IMR-90 (cell line): ENCODE measurements around the gene CTSV. TPM values are rescaled to one million over a fixed set of nuclear protein-coding genes. Genes with fewer than 3 reads are reported as not detected.
"Not testable (repeated sequence)": the region's sequence is repeated elsewhere in the genome, so short reads cannot be mapped to it uniquely, and the experiment has no call there.

Experiments
- ATAC-seq: fragments of 200-7000 bp; cut with Tn5 transposase; 2 replicates; pipeline ENCODE4 v1.9.1; 2020; ENCODE audit warnings: low read depth, mild to moderate bottlenecking, moderate library complexity
- BruUV-seq: library from RNA; stranded (reverse); fragments of 400-500 nt; replicated peaks from 2 replicates; lab custom pipeline; 2021; lab: Mats Ljungman, UMichigan
- CTCF ChIA-PET: fragments of 300-600 bp; formaldehyde crosslinking; extraction: SDS; loops from one replicate; lab custom pipeline; 2021; ENCODE audit warnings: antibody characterized with exemption; lab: Yijun Ruan, JAX
- POLR2A ChIA-PET: fragments of 300-600 bp; sonication (Branson Sonifier 250); formaldehyde crosslinking; loops from one replicate; lab custom pipeline; 2022; ENCODE audit warnings: antibody characterized with exemption; ENCODE audit not compliant: unreplicated experiment; lab: Charles Lee
- DNase-seq: peaks from one replicate; pipeline ENCODE4 v3.0.0; 2013
- H2AFZ ChIP-seq: replicated peaks from 2 replicates; pipeline ENCODE3; 2013; ENCODE audit warnings: low read length, mild to moderate bottlenecking; ENCODE audit not compliant: poor library complexity
- H2AK5ac ChIP-seq: 2 replicates; pipeline ENCODE4 v1.6.1; 2013; ENCODE audit warnings: low read depth, low read length, inconsistent platforms
- H2AK9ac ChIP-seq: replicated peaks from 2 replicates; pipeline ENCODE3; 2013; ENCODE audit warnings: mild to moderate bottlenecking, low read depth, low read length, moderate library complexity; ENCODE audit not compliant: poor library complexity
- H2BK120ac ChIP-seq: 2 replicates; pipeline ENCODE4 v1.6.1; 2013; ENCODE audit warnings: low read depth, low read length, inconsistent platforms
- H2BK15ac ChIP-seq: 3 replicates; pipeline ENCODE4 v1.6.1; 2013; ENCODE audit warnings: low read depth, low read length, inconsistent platforms
- H2BK20ac ChIP-seq: 2 replicates; pipeline ENCODE4 v1.6.1; 2013; ENCODE audit warnings: low read depth, mild to moderate bottlenecking, inconsistent platforms, low read length, moderate library complexity
- H2BK5ac ChIP-seq: 2 replicates; pipeline ENCODE4 v1.6.1; 2013; ENCODE audit warnings: mild to moderate bottlenecking, low read depth, low read length, inconsistent platforms; ENCODE audit not compliant: poor library complexity, severe bottlenecking
- H3K14ac ChIP-seq: replicated peaks from 2 replicates; pipeline ENCODE4 v1.6.1; 2013; ENCODE audit warnings: low read depth, low read length, inconsistent platforms
- H3K18ac ChIP-seq: 2 replicates; pipeline ENCODE4 v1.6.1; 2013; ENCODE audit warnings: low read depth, low read length, control low read depth
- H3K23ac ChIP-seq: 2 replicates; pipeline ENCODE4 v1.6.1; 2013; ENCODE audit warnings: low read depth, low read length, inconsistent platforms
- H3K27ac ChIP-seq: 2 replicates; pipeline ENCODE4 v1.5.1; 2013; ENCODE audit warnings: mild to moderate bottlenecking, control low read depth, low read length; ENCODE audit not compliant: insufficient read depth
- H3K27me3 ChIP-seq: 2 replicates; pipeline ENCODE4 v1.6.1; 2013; ENCODE audit warnings: low read length; ENCODE audit not compliant: control insufficient read depth, insufficient read depth
- H3K36me3 ChIP-seq: 2 replicates; pipeline ENCODE4 v1.6.1; 2013; ENCODE audit warnings: low read length, mixed read lengths; ENCODE audit not compliant: control insufficient read depth, insufficient read depth
- H3K4ac ChIP-seq: 2 replicates; pipeline ENCODE4 v1.6.1; 2013; ENCODE audit warnings: low read depth, low read length, inconsistent platforms
- H3K4me1 ChIP-seq: 2 replicates; pipeline ENCODE4 v1.6.1; 2013; ENCODE audit warnings: low read length, mixed read lengths; ENCODE audit not compliant: control insufficient read depth, insufficient read depth
- H3K4me2 ChIP-seq: 2 replicates; pipeline ENCODE4 v1.6.1; 2013; ENCODE audit warnings: low read depth, mild to moderate bottlenecking, control low read depth, low read length, moderate library complexity
- H3K4me3 ChIP-seq: 2 replicates; pipeline ENCODE4 v1.5.1; 2013; ENCODE audit warnings: low read depth, mild to moderate bottlenecking, control low read depth, low read length, moderate library complexity; ENCODE audit not compliant: insufficient read depth
- H3K56ac ChIP-seq: 2 replicates; pipeline ENCODE4 v1.6.1; 2013; ENCODE audit warnings: low read length, inconsistent platforms; ENCODE audit not compliant: insufficient read depth; ENCODE audit errors: extremely low read depth
- H3K79me1 ChIP-seq, 2 experiments: 2 replicates each; pipeline ENCODE4 v1.6.1; 2013; ENCODE audit warnings: low read length in 2 of 2, inconsistent platforms in 1 of 2, low read depth in 1 of 2
- H3K9ac ChIP-seq: 2 replicates; pipeline ENCODE4 v1.6.1; 2013; ENCODE audit warnings: low read depth, low read length, control low read depth
- H3K9me1 ChIP-seq: 2 replicates; pipeline ENCODE4 v1.6.1; 2013; ENCODE audit warnings: low read length, inconsistent platforms; ENCODE audit not compliant: insufficient read depth
- H3K9me3 ChIP-seq: 2 replicates; pipeline ENCODE4 v1.6.1; 2013; ENCODE audit warnings: low read length; ENCODE audit not compliant: control insufficient read depth, insufficient read depth
- H4K20me1 ChIP-seq: 2 replicates; pipeline ENCODE4 v1.6.1; 2013; ENCODE audit warnings: low read length, inconsistent platforms; ENCODE audit not compliant: insufficient read depth
- H4K5ac ChIP-seq: 2 replicates; pipeline ENCODE4 v1.6.1; 2013; ENCODE audit warnings: mild to moderate bottlenecking, low read depth, low read length, control low read depth
- H4K8ac ChIP-seq, 2 experiments: 2 replicates each; pipeline ENCODE4 v1.6.1; 2013; ENCODE audit warnings: low read depth in 2 of 2, low read length in 2 of 2, control low read depth in 1 of 2, inconsistent platforms in 1 of 2
- H4K91ac ChIP-seq: 2 replicates; pipeline ENCODE4 v1.6.1; 2013; ENCODE audit warnings: low read depth, low read length, inconsistent platforms; ENCODE audit not compliant: insufficient read depth
- WGBS, 2 experiments: methylation state at CpG; one replicate each; pipeline versions ENCODE4 v1.1.5 to v1.1.7; 2013; ENCODE audit warnings: missing lambda C conversion rate in 2 of 2; ENCODE audit not compliant: insufficient read length in 1 of 2; ENCODE audit errors: extremely low coverage in 2 of 2; 5-methylcytosine and 5-hydroxymethylcytosine counted together
- dilution Hi-C: fragments of 300-500 bp; cut with HindIII; formaldehyde crosslinking; loops from one replicate; pipeline ENCODE4 v1.14.3; 2018; ENCODE audit warnings: low sequenced_read_pairs; ENCODE audit not compliant: unreplicated experiment
- in situ Hi-C: fragments of 300-500 bp; cut with MboI; formaldehyde crosslinking; loops from 3 replicates; pipeline ENCODE4 v1.14.3; 2019; ENCODE audit warnings: low sequenced_read_pairs, inconsistent platforms, mixed read lengths
- intact Hi-C: fragments of 100-400 bp; cut with micrococcal nuclease; formaldehyde crosslinking; loops from 2 replicates; pipeline ENCODE4 v1.10.0; 2022
- polyA plus RNA-seq, 3 experiments: library from polyadenylated mRNA; depleted of rRNA; stranded (reverse); fragments of >200 nt; gene quantifications; 2 replicates each; pipeline ENCODE4 v1.2.3, GENCODE V29; 2012; ENCODE audit warnings: low replicate concordance in 1 of 3
- total RNA-seq: library from RNA; depleted of rRNA; stranded (reverse); fragments of >200 nt; gene quantifications from 2 replicates; pipeline ENCODE4 v1.2.3, GENCODE V29; 2012

CTSV gene
- total and polyA plus RNA-seq, 2 of the 4 experiments (the other 2 are of a cell fraction), result 0.54 to 0.75 TPM

DNA sequence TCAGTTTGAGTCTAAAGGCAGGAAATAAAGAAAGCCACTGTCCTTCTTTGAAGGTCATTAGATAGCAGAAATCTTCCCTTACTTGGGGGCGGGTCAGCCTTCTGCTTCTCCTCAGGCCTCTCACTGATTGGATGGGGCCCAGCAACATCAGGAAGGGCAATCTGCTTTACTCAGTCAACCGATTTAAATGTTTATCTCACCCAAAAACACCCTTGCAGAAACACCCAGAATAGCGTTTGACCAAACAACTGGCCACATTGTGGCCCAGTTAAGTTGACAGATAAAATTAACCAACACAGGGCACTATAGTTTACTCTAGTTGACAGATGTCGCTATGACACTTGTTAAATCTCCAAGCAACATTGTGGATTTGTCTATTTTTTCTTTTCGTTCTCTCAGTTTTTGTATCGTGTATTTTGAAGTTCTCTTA is 45.6 kb upstream of the CTSV start:
- H3K18ac ChIP-seq, H3K9me1 ChIP-seq, H2BK20ac ChIP-seq, DNase-seq, H2BK120ac ChIP-seq, H2AK9ac ChIP-seq, H2BK5ac ChIP-seq, BruUV-seq, H4K91ac ChIP-seq, H3K9ac ChIP-seq, dilution Hi-C loops, H4K20me1 ChIP-seq, H3K4me1 ChIP-seq, H3K79me1 ChIP-seq, H3K56ac ChIP-seq, in situ Hi-C loops, H2AFZ ChIP-seq, H3K23ac ChIP-seq, H3K4me3 ChIP-seq, H3K27me3 ChIP-seq, H3K9me3 ChIP-seq, H2BK15ac ChIP-seq, H3K14ac ChIP-seq, H4K5ac ChIP-seq, H3K4ac ChIP-seq, H3K4me2 ChIP-seq, H4K8ac ChIP-seq, ATAC-seq, CTCF ChIA-PET, POLR2A ChIA-PET, H3K36me3 ChIP-seq, H2AK5ac ChIP-seq, intact Hi-C loops, H3K27ac ChIP-seq: not testable (repeated sequence)
- 88% methylated on average over 1 of the region's 6 CpGs; no CpG with 5 or more reads in 1 of the 2 experiments for WGBS, 2 experiments
